LHCN-M2 (cell line): Measurements from ENCODE around the gene DNHD1. TPM values are rescaled to one million over a fixed set of nuclear protein-coding genes. Genes with fewer than 3 reads are reported as not detected.
"Not testable (repeated sequence)": the region's sequence is repeated elsewhere in the genome, so short reads cannot be mapped to it uniquely, and the experiment has no call there.

Experiments used
- DNase-seq: peaks from one replicate; pipeline ENCODE4 v3.0.0-alpha.2; 2012; ENCODE audit warnings: low read depth
- total RNA-seq: library from RNA; depleted of rRNA; stranded (reverse); fragments of >200 nt; gene quantifications from 2 replicates; pipeline ENCODE4 v1.2.3, GENCODE V29; 2014

Gene DNHD1
- total RNA-seq, 1 experiment from 2014 or later, result 1.7 TPM

GRCh38 chr11:6481012-6481923 is 15.8 kb upstream of the DNHD1 start, which contains the start of the genes ARFIP2 and TIMM10B:
TSS of gene ARFIP2 (minus strand) at chr11:6481331. CDS start at chr11:6480421, 910 bp downstream.
TSS of gene TIMM10B (plus strand) at chr11:6481501. CDS start at chr11:6481517, 16 bp downstream.
- DNase-seq, result peak; percentile 95

DNA sequence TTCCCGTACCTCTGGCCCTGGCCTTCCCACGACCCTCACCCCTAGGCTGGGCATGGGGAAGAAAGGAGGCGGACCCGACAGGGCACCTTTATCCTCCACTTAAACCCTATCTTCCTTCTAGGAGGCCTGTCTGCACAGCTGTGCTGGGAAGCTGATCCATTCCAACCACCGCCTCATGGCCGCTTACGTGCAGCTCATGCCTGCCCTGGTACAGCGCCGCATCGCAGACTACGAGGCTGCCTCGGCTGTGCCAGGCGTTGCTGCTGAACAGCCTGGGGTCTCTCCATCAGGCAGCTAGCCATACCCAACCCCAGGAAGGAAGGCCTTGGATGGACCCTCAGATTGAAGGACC is 15.2 kb upstream of the DNHD1 start:
- DNase-seq, result no peak

GRCh38 chr11:6482441-6482840 is 14.6 kb upstream of the DNHD1 start:
- no peak for DNase-seq

- DNase-seq, result no peak
Measured at GRCh38 chr11:6483015-6483414, 14.1 kb upstream of the DNHD1 start.

DNA sequence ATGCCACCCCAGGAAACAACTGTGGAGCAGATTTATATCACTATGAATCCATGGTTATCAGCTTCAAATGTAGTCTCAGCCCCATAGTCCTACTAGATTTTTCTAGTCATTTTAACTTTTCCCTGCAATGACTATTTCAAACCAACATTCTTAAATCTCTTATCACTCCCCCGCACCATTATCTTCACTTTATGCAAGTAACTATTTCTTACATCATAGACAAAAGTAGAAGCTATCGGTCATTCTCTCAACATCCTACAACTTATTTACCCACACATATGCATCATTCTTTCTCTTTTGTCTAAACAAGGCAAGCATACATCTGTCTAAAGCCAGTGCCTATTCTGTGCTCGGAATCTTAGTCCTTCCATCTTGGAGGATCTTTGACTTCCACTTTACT is 11.4 kb upstream of the DNHD1 start:
- DNase-seq, result no peak

GRCh38 chr11:6486256-6486655 is 10.8 kb upstream of the DNHD1 start:
- no peak for DNase-seq

GRCh38 chr11:6486938-6487337 is 10.1 kb upstream of the DNHD1 start:
- DNase-seq, result no peak

GRCh38 chr11:6488342-6488741 is 8.7 kb upstream of the DNHD1 start:
- no peak for DNase-seq

- DNase-seq, result no peak
Measured at GRCh38 chr11:6488821-6489220, 8.3 kb upstream of the DNHD1 start.

DNA sequence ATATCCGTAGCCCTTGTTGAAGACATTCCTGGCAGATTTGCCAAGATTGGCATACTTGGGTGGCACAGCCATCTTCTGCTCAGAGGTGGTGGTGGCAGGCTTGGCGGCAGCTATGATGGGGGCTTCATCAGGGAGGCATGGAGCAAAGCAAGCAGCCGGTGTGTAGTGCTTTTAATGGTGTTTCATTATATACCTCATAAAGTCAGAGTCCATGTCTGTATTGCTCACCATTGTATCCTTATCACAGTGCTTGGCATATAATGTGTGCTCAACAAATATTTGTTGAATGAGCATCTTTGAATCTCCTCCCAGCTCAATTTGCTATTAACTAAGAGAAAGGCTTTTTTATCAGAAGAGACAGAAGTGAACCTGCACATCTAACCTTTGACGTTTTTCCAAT is 7.8 kb upstream of the DNHD1 start:
- no peak for DNase-seq

DNA sequence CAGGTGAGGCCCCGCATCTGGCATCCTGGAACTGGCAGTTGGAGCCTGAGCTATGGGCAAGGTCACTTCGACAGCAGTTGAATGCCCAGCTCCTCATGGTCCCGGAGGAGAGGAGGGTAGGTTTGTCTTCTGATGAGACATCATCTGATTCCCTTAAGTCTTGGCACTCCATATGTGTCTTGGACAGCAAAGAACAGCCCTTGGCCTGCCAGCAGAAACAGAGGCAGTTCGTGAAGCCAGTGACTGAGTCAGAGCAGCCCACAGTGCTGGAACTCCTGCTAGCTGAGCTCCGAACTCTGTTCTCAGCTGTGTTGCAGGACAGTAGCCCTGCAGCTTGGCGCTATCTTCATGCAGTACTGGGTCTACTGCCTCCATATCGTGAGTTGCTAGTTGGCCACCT is 1.0 kb downstream of the DNHD1 start:
- peak; percentile 8 for DNase-seq

GRCh38 chr11:6498544-6498943 is 1.5 kb downstream of the DNHD1 start:
- DNase-seq, result no peak

- DNase-seq, result no peak
Measured at GRCh38 chr11:6502382-6502781, 5.3 kb downstream of the DNHD1 start.

GRCh38 chr11:6504166-6504565 is 7.1 kb downstream of the DNHD1 start:
- DNase-seq, result no peak

DNA sequence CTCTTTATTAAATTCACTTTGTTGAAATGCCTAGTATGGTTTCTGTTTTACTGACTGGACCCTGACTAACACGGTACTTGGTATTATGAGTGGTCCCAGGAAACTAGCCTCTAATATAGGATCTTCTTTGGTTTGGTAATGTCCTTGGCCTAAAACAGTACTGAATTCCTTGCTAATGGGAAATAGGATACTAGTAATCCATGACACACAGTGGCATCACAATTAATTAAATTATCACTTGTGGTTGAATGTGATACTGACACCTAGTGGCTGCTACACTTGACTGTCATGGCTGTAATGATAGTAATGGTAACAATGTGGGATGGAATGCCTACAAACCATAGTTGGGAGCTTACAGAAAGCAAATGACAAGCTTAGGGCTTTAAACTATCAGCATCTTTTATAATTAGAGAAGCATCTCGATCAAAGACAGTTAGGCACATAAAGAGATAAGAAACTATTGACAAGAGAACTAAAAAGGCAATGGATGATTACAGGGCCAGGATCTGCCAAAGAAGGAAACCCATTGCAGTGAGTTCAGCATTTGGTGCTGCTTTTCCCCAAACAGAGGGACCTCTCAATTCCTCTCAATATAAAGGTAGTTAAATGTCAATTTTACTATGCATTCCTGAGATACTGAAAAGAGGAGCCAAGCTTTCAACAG is 8.6 kb downstream of the DNHD1 start:
- DNase-seq, result peak; percentile 84

- DNase-seq, result no peak
Measured at GRCh38 chr11:6516865-6517264, 19.8 kb downstream of the DNHD1 start.

DNA sequence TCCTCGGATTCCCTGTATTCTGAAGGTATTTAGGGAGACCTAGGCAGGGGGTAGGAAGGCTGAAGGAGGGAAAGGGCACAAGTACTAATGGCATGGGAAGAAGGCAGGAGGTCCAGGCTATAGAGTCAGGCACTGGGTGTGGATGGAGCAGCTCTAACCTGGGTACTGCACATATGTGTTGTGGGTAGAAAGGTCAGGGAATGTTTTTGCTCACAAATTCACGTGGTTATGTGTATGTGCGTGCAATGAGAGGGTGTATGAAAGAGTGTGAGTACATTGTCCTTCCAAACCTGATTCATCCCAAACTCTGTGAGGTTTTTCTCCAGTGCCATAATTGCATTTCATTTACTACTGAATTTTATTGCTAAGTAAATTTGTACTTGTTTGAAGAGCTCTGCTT is 23.2 kb downstream of the DNHD1 start:
- DNase-seq, result no peak

- not testable (repeated sequence) for DNase-seq
Measured at GRCh38 chr11:6521946-6522345, 24.9 kb downstream of the DNHD1 start.

DNA sequence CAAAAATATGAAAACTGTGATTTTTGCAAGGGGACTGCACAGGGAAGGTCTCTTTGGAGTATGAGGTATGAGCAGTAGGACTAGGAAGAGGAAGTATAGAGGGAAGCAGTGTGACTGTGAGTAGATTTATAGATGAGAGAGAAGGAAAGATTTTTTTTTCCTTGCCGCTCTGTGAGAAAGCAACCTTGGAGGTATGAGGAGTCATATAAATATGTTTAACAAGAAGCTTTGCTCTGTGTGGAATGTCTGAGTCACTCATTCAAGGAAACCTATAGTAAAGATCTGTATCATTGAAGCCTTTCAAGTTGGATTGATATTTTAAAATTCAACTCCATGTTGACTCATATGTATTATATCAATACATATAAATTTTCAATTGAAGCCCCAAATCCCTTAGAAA is 26.2 kb downstream of the DNHD1 start:
- peak; percentile 19 for DNase-seq

DNA sequence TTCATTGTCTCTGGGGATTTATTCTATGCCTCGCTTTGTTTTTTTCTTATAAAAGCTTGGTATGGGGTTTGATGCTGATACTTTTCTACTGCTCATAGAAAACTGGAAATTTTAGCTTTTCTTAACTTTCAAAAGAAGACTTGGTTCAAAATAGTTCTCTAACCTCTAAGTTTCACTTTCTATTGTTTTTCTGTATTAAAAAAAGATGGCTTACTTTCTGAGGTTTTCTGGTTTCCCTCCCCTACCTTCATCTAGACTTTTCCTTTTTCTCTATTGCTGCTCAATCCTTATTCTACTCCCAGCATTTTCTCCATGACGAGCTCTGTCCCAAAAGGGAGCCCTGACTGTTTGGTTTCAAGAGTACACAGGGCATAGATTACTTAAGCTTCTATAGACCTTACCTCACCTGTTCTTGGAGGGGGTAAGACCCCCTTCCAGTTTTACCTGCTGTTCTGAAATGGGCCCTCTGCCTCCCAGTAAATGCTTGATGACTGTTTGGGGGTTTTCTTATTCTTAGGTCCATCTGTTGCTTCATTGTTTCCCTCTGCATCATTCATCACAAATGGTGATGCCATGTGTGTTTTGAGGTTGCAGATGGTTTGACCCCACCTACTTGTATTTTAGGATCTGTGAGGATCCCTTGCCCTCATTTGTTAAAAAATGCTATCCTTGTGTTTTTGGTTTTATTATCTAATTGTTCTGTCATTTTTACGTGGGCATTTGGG is 29.5 kb downstream of the DNHD1 start:
- DNase-seq, result no peak

GRCh38 chr11:6529266-6529665 is 32.2 kb downstream of the DNHD1 start:
- no peak for DNase-seq

DNA sequence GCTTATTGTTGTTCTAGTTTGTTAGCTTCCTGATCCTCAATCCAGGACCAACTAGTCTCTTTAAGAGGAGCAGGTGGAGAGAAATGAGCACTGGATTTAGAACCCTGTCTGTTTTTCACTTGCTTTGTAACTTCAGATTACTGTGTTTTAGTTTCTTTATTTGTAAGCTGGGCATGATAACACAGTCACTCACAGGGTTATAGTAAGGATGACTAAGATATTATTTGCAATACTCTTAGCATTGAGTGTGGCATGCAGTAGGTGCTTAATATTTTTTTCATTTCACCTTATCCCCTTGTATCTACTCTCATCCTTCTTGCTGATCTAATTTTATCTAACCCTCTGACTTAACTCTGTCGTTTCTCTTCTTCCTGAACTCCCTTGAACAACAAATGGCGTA is 33.8 kb downstream of the DNHD1 start:
- no peak for DNase-seq
